ENCODE results near the gene CARD10. TPM values are rescaled to one million over a fixed set of nuclear protein-coding genes. Genes with fewer than 3 reads are reported as not detected.

CARD10 gene
- total RNA-seq, 1 experiment from 2014 or later, result 63.9 TPM

DNA sequence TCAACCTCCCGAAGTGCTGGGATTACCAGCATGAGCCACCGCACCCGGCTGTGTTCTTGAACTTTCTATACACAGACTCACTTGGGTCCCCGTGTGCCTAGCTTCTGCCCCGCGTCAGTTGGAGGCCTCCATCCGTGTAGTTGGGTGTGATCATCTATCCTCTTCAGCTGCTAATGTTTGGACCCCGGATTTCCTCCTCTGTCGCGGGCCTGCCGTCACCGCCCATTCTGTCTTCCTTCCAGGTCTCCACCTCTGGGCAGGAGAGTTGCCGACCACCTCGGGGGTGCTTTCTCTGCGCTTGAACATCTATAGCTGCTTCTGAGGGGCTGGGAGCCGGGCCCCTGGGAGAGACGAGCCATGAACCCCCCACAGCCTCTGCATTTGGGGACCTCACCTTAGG lies 46.6 kb upstream of the CARD10 start:
- no peak for DNase-seq
- POLR2A ChIA-PET (ENCODE audit: unreplicated experiment), result interaction anchor here (0.6 kb wide), 1 partner anchor 331 kb away, joined by 3 read pairs; no protein-coding TSS in a partner anchor
- peak overlapping the region; percentile 39; the same call in 1 of the 2 replicates for H3K4me2 ChIP-seq
- TF ChIP-seq EZH2 (IDR thresholded peaks at IDR 0.05; ENCODE audit: low read depth) (no peak), CTCF (conservative IDR thresholded peaks at IDR 0.05) (no peak)
- no peaks in the 10 kb centered on the region for H3K9me3 ChIP-seq (ENCODE audit: insufficient read depth, low read depth)
- no peak overlapping the region for H2AFZ ChIP-seq
- H3K27ac ChIP-seq, result peak overlapping the region; percentile 81
- intact Hi-C loops (cut with micrococcal nuclease; ENCODE audit: unreplicated experiment), result loop anchor here (5.0 kb wide), 2 partner anchors 109 to 249 kb away; no protein-coding TSS in a partner anchor
- no peak overlapping the region for H3K4me3 ChIP-seq
- no peaks in the 10 kb centered on the region for H3K27me3 ChIP-seq (ENCODE audit: insufficient read depth, low read depth)
- peaks cover 66% of the 10 kb centered on the region for H3K79me2 ChIP-seq (ENCODE audit: low read depth)
- peaks cover 89% of the 10 kb centered on the region for H3K4me1 ChIP-seq (replicated peaks; ENCODE audit: insufficient read depth)
- peaks cover 81% of the 10 kb centered on the region for H3F3A ChIP-seq (ENCODE audit: insufficient read depth, low read depth)
- peaks cover 13% of the 10 kb centered on the region; the same call in 1 of the 2 replicates for H3K36me3 ChIP-seq (ENCODE audit: low read depth)
- no peaks in the 10 kb centered on the region for H3K9me2 ChIP-seq (ENCODE audit: insufficient read depth)
- CTCF ChIA-PET, result interaction anchor here (1.3 to 4.9 kb wide), 2 partner anchors 20 to 36 kb away, joined by 8 to 52 read pairs; no protein-coding TSS in a partner anchor
- H4K20me1 ChIP-seq (ENCODE audit: insufficient read depth), result peaks cover 47% of the 10 kb centered on the region
- no TSS peak for BruUV-seq (replicated peaks)

DNA sequence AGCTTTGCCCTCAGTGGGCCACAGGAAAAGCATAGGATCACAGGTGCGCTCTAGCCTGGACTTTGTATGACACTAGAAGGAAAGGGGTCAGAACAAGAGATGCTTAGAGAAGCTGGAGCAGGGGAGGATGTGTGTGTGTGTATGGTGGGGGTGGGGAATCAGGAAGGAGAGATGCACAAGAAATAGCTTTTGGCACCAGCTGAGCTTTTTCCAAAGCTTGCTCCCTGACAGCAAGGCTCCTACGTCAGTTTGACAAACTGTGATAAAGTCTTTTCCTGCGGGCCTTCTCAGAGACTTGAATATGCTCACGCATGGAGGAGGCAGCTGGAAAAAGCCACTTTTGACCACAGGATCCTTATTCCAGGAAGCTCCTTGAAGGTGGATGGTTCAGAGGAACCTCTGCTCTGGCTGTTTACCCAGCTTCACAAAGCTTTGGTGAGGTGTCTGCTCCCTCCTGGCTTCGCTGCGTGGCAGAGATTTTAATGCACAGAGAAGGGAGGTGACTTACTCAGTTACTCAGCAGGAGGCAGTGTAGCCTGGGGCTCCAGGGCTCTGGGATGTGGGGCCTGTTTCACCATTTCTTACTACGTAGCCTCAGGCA lies 45.0 kb upstream of the CARD10 start:
- Histone ChIP-seq H2AFZ (no peak overlapping the region), H3K4me2 (peak overlapping the region; percentile 85), H3K27ac (peak overlapping the region; percentile 82), H3K4me3 (peak overlapping the region; percentile 95; the same call in 1 of the 2 replicates), H3K36me3 (ENCODE audit: low read depth) (peaks cover 13% of the 10 kb centered on the region; the same call in 1 of the 2 replicates), H3F3A (ENCODE audit: insufficient read depth, low read depth) (peaks cover 65% of the 10 kb centered on the region), H3K4me1 (replicated peaks; ENCODE audit: insufficient read depth) (peaks cover 80% of the 10 kb centered on the region), H3K9me2 (ENCODE audit: insufficient read depth) (no peaks in the 10 kb centered on the region), H3K27me3 (ENCODE audit: insufficient read depth, low read depth) (no peaks in the 10 kb centered on the region), H3K79me2 (ENCODE audit: low read depth) (peaks cover 70% of the 10 kb centered on the region), H4K20me1 (ENCODE audit: insufficient read depth) (peaks cover 41% of the 10 kb centered on the region), H3K9me3 (ENCODE audit: insufficient read depth, low read depth) (no peaks in the 10 kb centered on the region)
- BruUV-seq (replicated peaks), result no TSS peak
- DNase-seq, result no peak
- TF ChIP-seq EZH2 (IDR thresholded peaks at IDR 0.05; ENCODE audit: low read depth) (no peak), CTCF (conservative IDR thresholded peaks at IDR 0.05) (no peak)
- intact Hi-C loops (cut with micrococcal nuclease; ENCODE audit: unreplicated experiment), result no loop called here
- ChIA-PET POLR2A (ENCODE audit: unreplicated experiment) (interaction anchor here (0.6 kb wide), 1 partner anchor 10 kb away, joined by 19 read pairs; no protein-coding TSS in a partner anchor), CTCF (interaction anchor here (0.6 to 4.9 kb wide), 6 partner anchors 14 to 92 kb away, joined by 3 to 52 read pairs (median 10); no protein-coding TSS in a partner anchor)

- Histone ChIP-seq H3K4me1 (replicated peaks; ENCODE audit: insufficient read depth) (peaks cover 73% of the 10 kb centered on the region), H3K9me2 (ENCODE audit: insufficient read depth) (no peaks in the 10 kb centered on the region), H3K36me3 (ENCODE audit: low read depth) (peaks cover 13% of the 10 kb centered on the region; the same call in 1 of the 2 replicates), H3K4me3 (peak overlapping the region; percentile 95; the same call in 1 of the 2 replicates), H3K27ac (peak overlapping the region; percentile 82), H4K20me1 (ENCODE audit: insufficient read depth) (peaks cover 41% of the 10 kb centered on the region), H3K27me3 (ENCODE audit: insufficient read depth, low read depth) (no peaks in the 10 kb centered on the region), H3K79me2 (ENCODE audit: low read depth) (peaks cover 70% of the 10 kb centered on the region), H3F3A (ENCODE audit: insufficient read depth, low read depth) (peaks cover 59% of the 10 kb centered on the region), H3K4me2 (peak overlapping the region; percentile 85), H3K9me3 (ENCODE audit: insufficient read depth, low read depth) (no peaks in the 10 kb centered on the region), H2AFZ (no peak overlapping the region)
- DNase-seq, result peak; percentile 88 to 94
- intact Hi-C loops (cut with micrococcal nuclease; ENCODE audit: unreplicated experiment), result no loop called here
- POLR2A ChIA-PET (ENCODE audit: unreplicated experiment), result interaction anchor here (0.6 kb wide), 1 partner anchor 95 kb away, joined by 4 read pairs; no protein-coding TSS in a partner anchor
- no peak for TF ChIP-seq EZH2 (IDR thresholded peaks at IDR 0.05; ENCODE audit: low read depth)
- TF ChIP-seq CTCF (conservative IDR thresholded peaks at IDR 0.05), result no peak
- CTCF ChIA-PET, result interaction anchor here (0.6 to 4.9 kb wide), 7 partner anchors 13 to 91 kb away, joined by 3 to 52 read pairs (median 6); no protein-coding TSS in a partner anchor
- BruUV-seq (replicated peaks), result no TSS peak
Measured at GRCh38 chr22:37563153-37564081, 44.2 kb upstream of the CARD10 start.
